ENCODE results near the gene ITGB1BP1. TPM values are rescaled to one million over a fixed set of nuclear protein-coding genes. Genes with fewer than 3 reads are reported as not detected.

The ITGB1BP1 gene
- total RNA-seq, 1 donor from 2014 or later: 78.2 TPM

DNA sequence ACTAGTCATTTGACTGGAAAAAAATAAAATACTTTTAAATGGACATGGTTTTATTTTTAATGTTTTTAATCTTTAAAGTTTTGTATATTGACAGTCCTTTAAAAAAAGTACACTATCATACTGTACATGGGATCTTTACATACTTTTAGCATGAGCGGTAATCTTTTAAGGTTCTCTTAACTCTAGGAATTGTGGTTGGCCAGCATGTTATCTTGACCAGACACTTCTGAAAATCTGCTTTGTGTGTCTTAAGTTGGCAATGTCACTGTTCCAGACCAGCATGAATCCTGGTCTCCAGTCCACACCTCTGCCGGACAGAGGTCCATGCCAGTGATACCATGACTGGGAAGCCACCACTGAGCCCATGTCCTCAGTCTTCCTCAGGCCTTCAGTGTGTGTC, 17.7 kb downstream of the ITGB1BP1 start:
- intact Hi-C loops (cut with DNase I): no loop called here
- Histone ChIP-seq H3K27ac (no peak overlapping the region), H3K4me1 (peaks cover 8% of the 10 kb centered on the region), H3K9me3 (no peaks in the 10 kb centered on the region), H3K4me3 (no peak overlapping the region), H3K36me3 (peaks cover 56% of the 10 kb centered on the region), H3K27me3 (no peaks in the 10 kb centered on the region)
- DNase-seq: peak; percentile 10
- TF ChIP-seq CTCF (IDR thresholded peaks at IDR 0.05): no peak
- ATAC-seq: no peak

DNA sequence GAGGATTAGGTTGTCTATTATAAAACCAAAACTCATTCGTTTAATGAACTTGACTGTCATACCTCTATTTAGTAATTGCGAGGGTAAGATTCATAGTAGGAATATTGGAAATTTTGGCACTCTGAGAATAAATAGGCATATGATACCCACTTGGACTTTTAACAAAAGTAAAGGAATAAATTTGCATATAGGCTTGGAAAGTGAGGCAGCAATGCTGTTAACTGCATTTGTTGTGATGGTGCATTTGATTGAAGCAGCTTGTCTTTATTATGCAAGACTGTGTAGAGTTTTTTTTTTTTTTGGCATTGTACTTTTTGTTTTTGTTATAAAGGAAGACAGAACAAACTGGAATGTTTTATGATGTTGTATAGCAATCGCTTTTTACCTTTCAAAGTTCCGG, 18.9 kb downstream of the ITGB1BP1 start:
- intact Hi-C loops (cut with DNase I): no loop called here
- Histone ChIP-seq H3K4me1 (peaks cover 8% of the 10 kb centered on the region), H3K4me3 (no peak overlapping the region), H3K27ac (no peak overlapping the region), H3K36me3 (peaks cover 46% of the 10 kb centered on the region), H3K9me3 (no peaks in the 10 kb centered on the region), H3K27me3 (no peaks in the 10 kb centered on the region)
- no peak for TF ChIP-seq CTCF (IDR thresholded peaks at IDR 0.05)
- ATAC-seq (no peak), DNase-seq (no peak)

GRCh38 chr2:9403924-9404323, 19.4 kb downstream of the ITGB1BP1 start:
- no peak for TF ChIP-seq CTCF (IDR thresholded peaks at IDR 0.05)
- H3K27ac ChIP-seq: no peak overlapping the region
- peaks cover 11% of the 10 kb centered on the region for H3K4me1 ChIP-seq
- ATAC-seq (no peak), DNase-seq (no peak)
- peaks cover 41% of the 10 kb centered on the region for H3K36me3 ChIP-seq
- no peaks in the 10 kb centered on the region for H3K9me3 ChIP-seq
- no peak overlapping the region for H3K4me3 ChIP-seq
- intact Hi-C loops (cut with DNase I): no loop called here
- no peaks in the 10 kb centered on the region for H3K27me3 ChIP-seq

- DNase-seq (peak; percentile 39), ATAC-seq (no peak)
- no peak for TF ChIP-seq CTCF (IDR thresholded peaks at IDR 0.05)
- peaks cover 11% of the 10 kb centered on the region for H3K4me1 ChIP-seq
- H3K9me3 ChIP-seq: no peaks in the 10 kb centered on the region
- no peaks in the 10 kb centered on the region for H3K27me3 ChIP-seq
- intact Hi-C loops (cut with DNase I): no loop called here
- no peak overlapping the region for H3K27ac ChIP-seq
- no peak overlapping the region for H3K4me3 ChIP-seq
- H3K36me3 ChIP-seq: peaks cover 25% of the 10 kb centered on the region
Measured at GRCh38 chr2:9401646-9402371, 21.5 kb downstream of the ITGB1BP1 start.

GRCh38 chr2:9401059-9401547, 22.2 kb downstream of the ITGB1BP1 start:
- H3K9me3 ChIP-seq: no peaks in the 10 kb centered on the region
- no peak for TF ChIP-seq CTCF (IDR thresholded peaks at IDR 0.05)
- no peak overlapping the region for H3K4me3 ChIP-seq
- H3K36me3 ChIP-seq: peaks cover 20% of the 10 kb centered on the region
- no peaks in the 10 kb centered on the region for H3K27me3 ChIP-seq
- DNase-seq (peak; percentile 46), ATAC-seq (peak; percentile 8)
- intact Hi-C loops (cut with DNase I): no loop called here
- peaks cover 11% of the 10 kb centered on the region for H3K4me1 ChIP-seq
- no peak overlapping the region for H3K27ac ChIP-seq

Data from upper lobe of right lung (tissue), 1 donor.